ENCODE measurements around the gene CRYBA4. TPM values are rescaled to one million over a fixed set of nuclear protein-coding genes. Genes with fewer than 3 reads are reported as not detected.
A peak's percentile ranks its signal among the peaks of the same experiment; 100 is the strongest.

CRYBA4 gene
- total RNA-seq, 1 experiment from 2014 or later, result 0.52 TPM

DNA sequence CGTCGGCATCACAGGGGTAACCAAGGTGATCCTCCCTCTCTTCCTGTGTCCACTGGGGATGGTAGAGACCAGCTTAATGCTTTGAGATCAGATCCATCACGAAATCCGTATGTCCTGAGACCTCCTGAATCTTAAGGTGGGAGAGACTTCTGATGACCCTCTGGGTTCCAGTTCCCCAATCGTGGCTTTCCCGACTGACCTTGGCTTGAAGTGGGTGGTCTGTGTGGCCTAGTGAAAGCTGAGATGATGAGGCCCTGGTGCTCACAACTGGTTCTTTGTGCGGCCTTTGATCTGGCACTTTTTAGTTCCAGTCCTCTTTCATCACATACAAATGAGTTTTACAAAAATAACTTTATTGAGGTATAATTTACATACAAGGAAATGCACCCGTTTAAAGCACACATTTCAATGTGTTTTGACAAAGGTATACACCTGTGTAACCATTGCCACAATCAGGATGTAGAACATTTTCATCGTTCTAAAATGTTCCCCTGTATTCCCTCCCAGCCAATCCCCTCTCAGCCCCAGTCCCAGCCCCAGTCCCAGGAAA is 41.7 kb downstream of the CRYBA4 start:
- Histone ChIP-seq H2BK20ac (ENCODE audit: low read depth, low read length, poor library complexity, severe bottlenecking) (no peak overlapping the region), H3K9me3 (ENCODE audit: control insufficient read depth, low read depth, low read length) (no peaks in the 10 kb centered on the region), H2AK5ac (ENCODE audit: insufficient read length, low read length) (no peak overlapping the region), H3K4me2 (ENCODE audit: insufficient read depth, insufficient read length, low read length) (no peak overlapping the region), H3K79me2 (ENCODE audit: insufficient read depth, low read length) (no peaks in the 10 kb centered on the region; the same call in 1 of the 2 replicates), H2BK12ac (ENCODE audit: insufficient read length, low read depth, low read length) (no peak overlapping the region), H2AFZ (ENCODE audit: low read length) (no peak overlapping the region), H3K4ac (ENCODE audit: low read depth, low read length) (no peak overlapping the region), H3K14ac (ENCODE audit: insufficient read depth, low read length) (no peak overlapping the region), H2BK5ac (ENCODE audit: insufficient read length, low read length) (no peak overlapping the region), H2BK120ac (ENCODE audit: low read depth, low read length, poor library complexity, severe bottlenecking) (no peak overlapping the region), H3K4me1 (ENCODE audit: insufficient read depth, low read length) (no peaks in the 10 kb centered on the region; the same call in 1 of the 2 replicates), H3K23me2 (ENCODE audit: insufficient read length, low read depth, low read length, poor library complexity, severe bottlenecking) (no peaks in the 10 kb centered on the region), H4K91ac (ENCODE audit: insufficient read length, low read depth, low read length) (no peak overlapping the region), H3K27ac (ENCODE audit: insufficient read length, low read depth, low read length) (no peak overlapping the region), H3T11ph (ENCODE audit: low read length) (no peak overlapping the region), H3K18ac (ENCODE audit: insufficient read length, low read depth, low read length) (no peak overlapping the region), H4K8ac (replicated peaks; ENCODE audit: insufficient read length, low read depth, low read length) (no peak overlapping the region), H3K56ac (ENCODE audit: insufficient read length, low read depth, low read length) (no peak overlapping the region), H3K23ac (ENCODE audit: insufficient read length, low read depth, low read length) (no peak overlapping the region), H4K20me1 (ENCODE audit: control insufficient read depth, insufficient read depth, insufficient read length) (no peaks in the 10 kb centered on the region), H4K5ac (ENCODE audit: insufficient read length, low read depth, low read length) (no peak overlapping the region), H3K9ac (ENCODE audit: extremely low read depth, insufficient read length, low read length) (no peak overlapping the region), H3K79me1 (ENCODE audit: insufficient read depth, low read depth, low read length, poor library complexity, severe bottlenecking) (no peaks in the 10 kb centered on the region), H2BK15ac (ENCODE audit: low read depth, low read length) (no peak overlapping the region), H3K27me3 (ENCODE audit: insufficient read depth, low read length) (no peaks in the 10 kb centered on the region)
- Mint-ChIP-seq H3K27me3 (ENCODE audit: low read depth) (peaks cover 3% of the 10 kb centered on the region; the same call in 1 of the 2 replicates), H3K36me3 (ENCODE audit: insufficient read depth in 1 of 3, low read depth in 3 of 3) (peaks cover 36 to 78% (median 56%) of the 10 kb centered on the region in 3 experiments; a peak in 6 of 7 replicates), H3K9me3 (no peaks in the 10 kb centered on the region), H3K4me3 (no peak overlapping the region), H3K27ac (peak overlapping the region in 1 of 3 experiments; percentile 90; a peak in 2 of 7 replicates), H3K4me1 (peaks cover 41 to 70% of the 10 kb centered on the region in 2 experiments)
- TF ChIP-seq, protein P1, sequence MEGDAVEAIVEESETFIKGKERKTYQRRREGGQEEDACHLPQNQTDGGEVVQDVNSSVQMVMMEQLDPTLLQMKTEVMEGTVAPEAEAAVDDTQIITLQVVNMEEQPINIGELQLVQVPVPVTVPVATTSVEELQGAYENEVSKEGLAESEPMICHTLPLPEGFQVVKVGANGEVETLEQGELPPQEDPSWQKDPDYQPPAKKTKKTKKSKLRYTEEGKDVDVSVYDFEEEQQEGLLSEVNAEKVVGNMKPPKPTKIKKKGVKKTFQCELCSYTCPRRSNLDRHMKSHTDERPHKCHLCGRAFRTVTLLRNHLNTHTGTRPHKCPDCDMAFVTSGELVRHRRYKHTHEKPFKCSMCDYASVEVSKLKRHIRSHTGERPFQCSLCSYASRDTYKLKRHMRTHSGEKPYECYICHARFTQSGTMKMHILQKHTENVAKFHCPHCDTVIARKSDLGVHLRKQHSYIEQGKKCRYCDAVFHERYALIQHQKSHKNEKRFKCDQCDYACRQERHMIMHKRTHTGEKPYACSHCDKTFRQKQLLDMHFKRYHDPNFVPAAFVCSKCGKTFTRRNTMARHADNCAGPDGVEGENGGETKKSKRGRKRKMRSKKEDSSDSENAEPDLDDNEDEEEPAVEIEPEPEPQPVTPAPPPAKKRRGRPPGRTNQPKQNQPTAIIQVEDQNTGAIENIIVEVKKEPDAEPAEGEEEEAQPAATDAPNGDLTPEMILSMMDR (conservative IDR thresholded peaks at IDR 0.05), result no peak
- no peak for DNase-seq
- no CpG with 5 or more reads among the region's 9 CpGs for WGBS (ENCODE audit: extremely low coverage, insufficient read length, low lambda C conversion rate)
